GM12872 (cell line): Measurements from ENCODE around the gene KNL1.

Experiments used
- CTCF ChIP-seq: IDR thresholded peaks from 3 replicates; pipeline ENCODE4 v1.5.1; 2011; ENCODE audit warnings: low read depth, mild to moderate bottlenecking, low read length, moderate library complexity; ENCODE audit not compliant: insufficient read depth

Gene KNL1

GRCh38 chr15:40593165-40593564 lies 884 bp upstream of the KNL1 start:
- no peak for TF ChIP-seq CTCF

GRCh38 chr15:40594429-40594836 lies 384 bp downstream of the KNL1 start:
- peak; percentile 33; the same call in 1 of the 3 replicates for TF ChIP-seq CTCF

- no peak for TF ChIP-seq CTCF
Measured at GRCh38 chr15:40595219-40595618, 1.2 kb downstream of the KNL1 start.

- TF ChIP-seq CTCF, result no peak
Measured at GRCh38 chr15:40595773-40596172, 1.7 kb downstream of the KNL1 start.

GRCh38 chr15:40597024-40597423 lies 3.0 kb downstream of the KNL1 start:
- no peak for TF ChIP-seq CTCF

- no peak for TF ChIP-seq CTCF
Measured at GRCh38 chr15:40598126-40598525, 4.1 kb downstream of the KNL1 start.

GRCh38 chr15:40598672-40599071 lies 4.6 kb downstream of the KNL1 start:
- TF ChIP-seq CTCF, result no peak

GRCh38 chr15:40600956-40601355 lies 6.9 kb downstream of the KNL1 start:
- no peak for TF ChIP-seq CTCF
